Testis (tissue), 2 donors: ENCODE measurements around the gene NOS1AP.

Experiments
- CTCF ChIP-seq, 3 experiments: fragments of 450-650 bp in 2 of 3; fragments of 200-600 bp in 1 of 3; sonication (generic) in 1 of 3; IDR thresholded peaks; one replicate each; pipeline ENCODE4 v1.5.1; 2016 to 2019; ENCODE audit warnings: antibody characterized with exemption in 3 of 3, mild to moderate bottlenecking in 2 of 3, moderate library complexity in 1 of 3
- POLR2A ChIP-seq: fragments of 450-650 bp; IDR thresholded peaks from one replicate; pipeline ENCODE4 v1.6.1; 2017; ENCODE audit warnings: antibody characterized with exemption, mild to moderate bottlenecking, moderate library complexity

GRCh38 chr1:162093095-162093494, 23.6 kb downstream of the NOS1AP start:
- TF ChIP-seq POLR2A = no peak
- no peak for TF ChIP-seq CTCF (IDR thresholded peaks at IDR 0.05)
